CD1c-positive myeloid dendritic cell (primary cell): Measurements from ENCODE around the gene ABHD2.
"Not testable (repeated sequence)": the region's sequence is repeated elsewhere in the genome, so short reads cannot be mapped to it uniquely, and the experiment has no call there.

ENCODE experiments used
- DNase-seq: peaks from one replicate; pipeline ENCODE4 v3.0.0-alpha.2; 2016; ENCODE audit errors: extremely low spot score

ABHD2 gene

DNA sequence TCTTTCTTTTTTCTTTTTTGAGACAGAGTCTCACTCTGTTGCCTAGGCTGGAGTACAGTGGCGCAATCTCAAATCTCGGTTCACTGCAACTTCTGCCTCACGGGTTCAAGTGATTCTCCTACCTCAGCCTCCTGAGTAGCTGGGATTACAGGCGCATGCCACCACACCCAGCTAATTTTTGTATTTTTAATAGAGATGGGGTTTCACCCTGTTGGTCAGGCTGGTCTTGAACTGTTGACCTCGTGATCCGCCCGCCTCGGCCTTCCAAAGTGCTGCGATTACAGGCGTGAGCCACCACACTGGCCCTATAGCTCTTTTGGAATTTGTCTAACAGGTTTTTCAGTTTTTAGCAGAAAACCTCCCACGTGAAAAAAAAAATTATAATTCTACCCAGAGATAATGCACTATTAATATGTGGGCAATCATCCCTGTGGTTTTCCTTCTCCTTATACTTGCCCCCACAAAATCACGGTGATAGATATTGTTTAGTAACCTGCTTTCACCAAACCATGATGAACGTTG is 32.3 kb downstream of the ABHD2 start:
- not testable (repeated sequence) for DNase-seq

DNA sequence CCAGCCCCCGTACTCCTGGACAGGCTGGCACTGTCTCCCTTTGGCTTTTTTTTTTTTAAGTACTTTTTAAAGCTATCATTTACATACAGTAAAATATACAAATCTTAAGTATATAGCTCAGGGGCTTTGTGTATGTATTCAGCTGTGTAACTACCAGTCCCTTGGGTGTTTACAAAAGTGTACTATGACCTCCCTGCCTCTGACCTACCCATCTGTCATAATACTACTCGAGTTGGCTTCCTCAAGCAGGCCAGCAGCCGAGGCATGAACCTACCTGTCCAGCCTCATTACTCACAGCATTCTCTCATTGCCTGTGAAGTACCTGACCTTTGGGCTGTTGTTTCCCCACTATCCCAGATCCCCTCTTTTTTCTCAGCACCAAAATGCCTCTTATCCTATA is 33.2 kb downstream of the ABHD2 start:
- DNase-seq = no peak

DNA sequence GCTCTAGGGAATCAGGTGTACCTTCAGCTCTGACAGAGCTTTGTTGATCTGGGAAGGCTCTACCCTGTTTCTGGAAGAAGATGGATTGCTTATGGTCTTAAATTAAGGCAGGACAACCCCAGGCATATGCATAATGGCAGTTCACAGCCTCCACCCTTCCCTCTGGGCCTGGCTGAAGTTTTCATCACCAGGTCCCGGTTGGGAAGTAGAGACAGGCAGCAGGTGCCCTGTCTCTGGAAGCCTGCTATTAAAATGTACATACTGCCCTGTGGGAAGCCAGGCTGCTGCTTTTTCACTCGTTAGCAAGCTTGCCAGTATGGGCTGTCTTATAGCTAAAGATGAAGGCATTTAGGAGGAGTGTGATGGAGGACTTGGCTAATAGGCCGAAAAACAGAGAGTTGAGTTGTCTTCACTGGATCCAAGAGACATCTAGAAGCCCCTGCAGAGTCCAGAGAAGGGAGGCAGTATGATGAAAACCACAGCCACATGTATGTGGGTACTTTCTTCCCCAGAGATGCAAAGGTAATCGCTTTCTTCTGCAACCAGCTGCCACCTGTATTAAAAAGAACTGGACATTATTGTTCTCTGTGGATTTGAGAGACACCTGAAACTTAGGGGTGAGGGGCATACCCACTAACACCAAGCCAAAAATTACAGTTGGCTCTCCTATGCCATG is 34.4 kb downstream of the ABHD2 start:
- DNase-seq = no peak

DNA sequence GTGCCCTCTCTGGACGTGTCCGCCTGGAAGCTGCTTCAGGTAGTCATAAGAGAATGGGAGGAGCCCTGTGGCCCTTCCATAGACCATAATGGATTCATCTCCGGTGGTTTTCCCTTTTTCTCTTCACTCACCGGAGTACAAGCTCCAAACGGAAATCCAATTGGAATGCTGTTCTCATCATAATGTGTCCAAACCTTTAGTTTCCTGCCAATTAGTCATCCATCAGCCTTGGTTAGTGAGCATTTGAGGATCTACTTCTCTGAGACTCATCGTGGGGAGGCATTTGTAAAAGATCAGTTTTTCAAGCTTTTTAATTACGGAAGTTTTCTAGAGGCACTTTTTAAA is 34.9 kb downstream of the ABHD2 start:
- no peak for DNase-seq

DNA sequence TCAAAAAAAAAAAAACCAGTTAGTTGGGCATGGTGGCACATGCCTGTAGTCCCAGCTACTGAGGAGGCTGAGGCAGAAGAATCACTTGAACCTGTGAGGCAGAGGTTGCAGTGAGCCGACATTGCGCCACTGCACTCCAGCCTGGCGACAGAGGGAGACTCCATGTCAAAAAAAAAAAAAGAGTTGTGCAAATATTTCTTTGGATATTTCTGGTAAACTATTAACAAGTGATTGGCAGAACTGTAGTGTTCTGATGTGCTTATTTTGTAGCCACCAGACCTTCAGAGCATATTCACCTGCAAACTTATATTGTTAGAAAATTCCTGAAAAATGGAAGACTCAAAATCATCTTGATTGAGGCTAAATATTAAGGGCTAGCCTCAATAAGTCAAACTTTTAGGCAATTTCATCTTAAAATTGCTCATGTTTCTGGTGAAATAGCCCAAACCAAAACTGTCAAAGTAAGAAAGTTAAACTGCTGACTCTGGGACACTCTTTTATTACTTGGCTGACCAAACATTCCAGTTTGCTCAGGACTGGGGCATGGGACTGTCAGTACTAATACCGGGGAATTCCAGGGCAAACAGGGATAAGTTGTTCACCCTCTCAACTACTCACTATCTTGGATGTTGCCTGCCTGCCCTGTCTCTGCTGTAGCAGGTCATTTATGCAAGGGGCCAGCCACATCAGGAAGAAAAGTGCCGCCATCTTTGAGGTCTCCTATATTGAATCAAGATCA is 37.0 kb downstream of the ABHD2 start:
- no peak for DNase-seq

DNA sequence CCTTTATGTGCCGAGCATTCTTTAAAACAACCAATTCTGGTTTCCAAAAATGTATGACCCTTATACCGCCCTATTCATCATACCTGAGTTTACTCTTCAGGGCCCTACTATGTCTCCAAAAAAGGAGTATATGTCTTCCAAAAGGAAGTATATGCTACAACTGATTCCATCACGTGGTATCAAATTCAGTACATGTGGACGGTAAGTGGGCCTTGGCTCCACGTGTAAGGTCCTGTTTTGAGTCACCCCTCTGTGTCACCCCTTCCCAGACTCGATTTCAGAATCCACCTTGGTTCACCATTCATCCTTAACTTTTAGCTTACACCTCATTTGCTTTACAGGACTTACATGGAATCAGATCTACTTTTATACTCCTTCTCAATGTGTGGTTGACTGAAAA is 37.8 kb downstream of the ABHD2 start:
- no peak for DNase-seq

DNA sequence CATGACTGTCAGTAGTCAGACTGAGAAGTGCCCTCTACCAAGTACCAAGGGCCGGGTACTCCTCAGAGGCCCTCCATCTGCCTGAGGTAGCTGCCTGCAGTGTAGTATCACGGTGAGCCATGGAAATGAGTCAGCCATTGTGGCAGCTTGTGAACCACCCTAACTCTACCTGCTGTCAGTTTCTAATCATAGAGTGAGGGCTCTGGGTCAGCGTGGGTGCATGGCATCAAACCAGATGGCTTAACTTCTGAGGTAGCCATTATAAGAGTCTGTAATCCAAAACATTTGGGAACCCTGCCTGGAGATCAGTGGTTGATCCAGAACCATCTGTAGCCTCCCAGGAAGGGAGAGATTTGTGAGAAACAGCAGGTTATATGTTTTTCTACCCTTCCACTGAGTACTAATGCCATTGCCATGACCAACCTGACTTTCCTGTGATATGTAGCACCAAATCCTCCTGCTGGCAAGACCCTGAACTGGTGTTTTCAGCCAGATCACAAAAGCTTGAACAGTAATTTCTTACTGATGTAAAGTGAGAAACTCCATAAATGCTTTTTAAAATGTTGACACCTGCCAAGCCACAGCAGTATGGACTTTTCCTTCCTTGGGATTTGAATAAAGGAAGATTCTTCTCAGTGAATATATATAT is 38.9 kb downstream of the ABHD2 start:
- DNase-seq = no peak

DNA sequence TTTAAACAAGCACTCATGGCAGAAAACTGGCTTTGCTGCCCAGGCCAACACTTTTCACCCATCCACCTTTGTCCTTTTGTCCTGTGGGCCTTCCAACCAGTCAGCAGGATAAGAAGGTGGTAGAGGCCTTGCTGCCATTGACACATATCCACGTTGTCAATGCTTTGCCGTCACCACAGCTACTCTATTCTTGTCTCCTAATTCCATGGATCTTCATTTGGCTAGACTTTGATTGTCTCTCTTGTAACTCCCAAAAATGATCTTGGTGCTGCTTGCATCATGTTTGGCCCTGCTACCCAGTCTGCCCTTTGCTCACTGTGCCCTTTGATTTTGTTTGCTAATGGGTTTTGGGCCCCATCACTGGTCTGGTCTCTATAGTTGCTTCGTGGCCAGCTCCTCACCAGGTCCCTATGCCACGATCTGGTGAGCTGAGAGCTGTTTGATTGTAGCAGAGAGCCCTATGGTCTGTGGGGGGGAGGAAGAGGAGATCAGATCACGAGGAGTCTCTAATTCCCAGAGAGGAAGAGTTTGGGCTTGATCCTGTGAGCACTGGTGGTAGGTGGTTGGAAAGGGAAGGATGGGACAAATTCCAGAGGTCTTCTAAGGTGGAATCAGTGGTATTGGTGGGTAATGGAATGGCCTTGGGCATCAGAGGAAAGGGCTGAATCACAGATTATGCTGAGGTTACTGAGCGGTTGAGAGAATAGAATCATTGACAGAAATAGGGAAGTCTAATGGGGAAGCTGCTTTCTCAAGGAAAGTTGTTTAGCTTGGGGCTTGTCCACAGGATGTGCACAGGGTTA is 40.3 kb downstream of the ABHD2 start:
- peak; percentile 61 for DNase-seq

DNA sequence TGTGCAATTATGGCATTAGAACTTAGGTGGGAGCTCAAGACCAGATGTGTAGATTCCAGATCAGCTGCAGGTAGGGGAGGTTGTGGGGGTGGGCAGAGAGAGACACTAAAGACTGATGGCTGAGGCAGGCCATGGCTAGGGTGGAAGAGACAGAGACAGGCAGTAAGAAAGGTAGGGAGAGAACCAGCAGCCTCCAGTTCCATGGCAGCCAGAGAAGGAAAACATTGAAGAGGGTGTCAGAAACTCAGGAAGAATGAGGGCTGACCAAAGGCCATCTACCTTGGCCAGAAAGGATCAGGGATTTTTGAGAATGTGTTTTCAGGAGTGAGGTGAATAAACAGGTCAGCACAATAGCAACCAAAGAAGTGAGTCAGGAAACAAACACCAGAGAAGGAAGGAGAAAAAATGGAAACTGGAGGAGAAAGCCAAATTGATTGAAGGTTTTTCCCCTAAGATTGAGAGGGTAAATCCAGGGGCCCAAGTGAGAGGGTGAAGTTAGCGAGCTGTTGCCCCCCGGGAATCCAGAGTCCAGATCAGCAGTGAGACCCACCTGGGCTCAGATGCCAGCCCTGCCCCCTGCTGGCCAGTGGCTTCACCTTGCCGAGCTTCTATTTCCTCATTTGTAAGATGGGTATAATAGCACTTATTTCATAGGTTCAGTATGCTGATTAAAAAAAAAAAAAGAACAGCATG is 41.0 kb downstream of the ABHD2 start:
- DNase-seq = no peak

DNA sequence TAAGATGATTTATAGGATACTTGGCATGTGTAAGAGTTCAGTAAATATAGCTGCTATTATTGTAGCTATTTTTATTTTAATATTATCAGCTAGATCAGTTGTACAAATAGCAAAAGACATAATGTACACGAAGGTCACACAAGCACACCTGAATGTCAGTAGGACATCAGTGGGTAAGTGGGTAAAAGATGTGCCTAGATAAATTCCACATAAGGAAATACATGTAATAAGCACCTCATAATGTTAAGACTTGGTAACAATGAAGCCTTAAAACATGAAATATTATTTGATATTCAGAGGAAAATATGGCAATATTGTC is 41.5 kb downstream of the ABHD2 start:
- DNase-seq = no peak

DNA sequence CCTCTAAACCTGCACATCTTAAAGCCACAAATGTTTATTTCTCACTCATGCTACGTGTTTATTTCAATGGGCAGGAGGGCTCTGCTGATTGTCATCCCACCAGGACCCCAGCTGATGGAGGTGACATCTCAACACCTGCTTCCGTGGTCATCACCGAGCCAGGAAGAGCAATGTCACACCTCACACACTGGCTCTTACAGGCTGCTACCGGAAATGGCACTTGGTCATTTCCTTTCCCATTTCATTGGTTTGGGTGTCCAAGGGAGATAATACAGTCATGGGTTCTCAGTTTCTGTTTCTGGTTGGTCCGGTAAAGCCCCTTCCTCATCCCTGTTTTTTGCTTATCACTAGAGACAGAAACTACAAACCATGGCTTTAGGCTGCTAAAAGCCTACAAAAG is 41.9 kb downstream of the ABHD2 start:
- DNase-seq = peak; percentile 13

DNA sequence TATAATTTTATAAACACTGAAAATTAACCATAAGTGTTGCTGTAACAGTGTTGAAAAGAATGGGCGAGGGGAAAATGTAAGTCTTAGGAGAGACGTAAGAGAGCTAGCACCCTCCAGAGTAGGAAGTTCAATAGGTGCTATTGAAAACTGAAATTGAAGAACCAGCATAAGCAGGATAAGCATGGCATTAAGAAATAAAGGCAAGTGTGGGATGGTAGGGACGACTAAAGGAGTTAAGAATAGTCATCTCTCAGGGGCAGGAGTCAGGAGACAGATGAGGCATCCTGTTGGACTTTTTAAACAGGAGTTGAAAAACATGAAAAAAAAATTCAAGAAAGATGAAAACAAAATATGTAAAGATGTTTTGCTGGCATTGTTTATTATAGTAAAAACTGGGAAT is 43.5 kb downstream of the ABHD2 start:
- DNase-seq = peak; percentile 28

DNA sequence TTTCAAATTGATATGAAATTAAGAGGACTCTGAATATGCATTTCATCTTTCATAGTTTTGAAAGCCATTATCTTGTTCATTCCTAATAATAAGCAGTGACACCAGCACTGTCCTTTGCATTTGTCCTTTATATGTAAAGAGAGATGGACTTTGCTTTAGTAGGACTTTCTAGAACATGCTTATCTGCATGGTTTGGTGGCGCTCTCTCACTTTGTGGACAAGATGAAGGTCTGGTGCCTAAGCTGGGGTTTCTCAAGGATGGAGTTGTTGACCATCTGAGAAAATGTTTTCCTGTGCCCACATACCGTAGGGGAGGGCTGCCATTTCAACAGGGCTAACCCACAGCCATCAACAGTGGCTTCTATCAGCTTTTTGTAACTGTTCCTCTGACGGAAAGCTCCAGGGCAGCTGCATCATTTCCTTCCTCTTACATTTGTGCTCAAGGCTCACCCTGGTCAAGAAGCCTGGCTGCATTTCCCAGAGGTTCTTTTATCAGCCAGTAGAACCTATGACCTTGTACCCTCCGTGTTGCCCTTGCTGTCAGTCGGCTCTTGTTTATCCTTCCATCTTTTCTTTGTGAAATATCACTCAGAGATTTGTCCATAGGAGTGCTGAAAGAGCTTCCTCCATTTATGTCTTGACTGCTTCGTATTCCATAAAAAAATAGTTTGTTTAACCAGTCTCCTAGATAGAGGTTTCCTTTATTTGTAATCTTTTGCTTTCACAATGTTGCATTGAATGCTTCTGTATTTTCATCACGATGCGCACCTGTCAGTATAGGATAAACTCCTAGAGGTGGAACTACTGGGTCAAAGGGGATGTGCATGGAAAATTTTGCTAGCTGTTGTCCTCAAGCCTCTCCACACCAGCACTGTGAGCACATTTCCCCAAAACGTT is 44.6 kb downstream of the ABHD2 start:
- peak; percentile 69 for DNase-seq

DNA sequence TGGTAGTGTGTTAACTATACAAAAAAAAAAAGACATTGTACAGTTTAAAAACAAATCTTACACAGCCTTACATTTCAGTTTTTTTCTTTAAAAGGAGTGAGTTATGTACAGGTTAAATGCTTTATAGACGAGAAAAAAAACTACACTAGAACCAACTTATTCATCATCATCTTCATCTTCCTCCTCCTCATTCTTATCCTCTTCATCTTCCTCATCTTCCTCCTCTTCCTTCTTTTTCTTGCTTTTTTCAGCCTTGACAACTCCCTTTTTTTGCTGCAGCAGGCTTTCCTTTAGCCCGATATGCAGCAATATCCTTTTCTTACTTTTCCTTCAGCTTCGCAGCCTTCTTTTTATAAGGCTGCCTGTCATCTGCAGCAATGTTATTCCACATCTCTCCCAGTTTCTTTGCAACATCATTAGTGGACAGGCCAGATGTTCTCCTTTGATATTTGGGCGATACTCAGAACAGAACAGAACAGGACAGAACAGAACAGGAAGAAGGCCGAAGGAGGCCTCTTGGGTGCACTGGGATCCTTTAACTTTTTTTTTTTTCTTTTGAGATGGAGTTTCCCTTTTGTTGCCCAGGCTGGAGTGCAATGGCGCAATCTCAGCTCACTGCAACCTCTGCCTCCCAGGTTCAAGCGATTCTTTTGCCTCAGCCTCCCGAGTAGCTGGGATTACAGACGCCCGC is 47.3 kb downstream of the ABHD2 start:
- DNase-seq = peak; percentile 48

DNA sequence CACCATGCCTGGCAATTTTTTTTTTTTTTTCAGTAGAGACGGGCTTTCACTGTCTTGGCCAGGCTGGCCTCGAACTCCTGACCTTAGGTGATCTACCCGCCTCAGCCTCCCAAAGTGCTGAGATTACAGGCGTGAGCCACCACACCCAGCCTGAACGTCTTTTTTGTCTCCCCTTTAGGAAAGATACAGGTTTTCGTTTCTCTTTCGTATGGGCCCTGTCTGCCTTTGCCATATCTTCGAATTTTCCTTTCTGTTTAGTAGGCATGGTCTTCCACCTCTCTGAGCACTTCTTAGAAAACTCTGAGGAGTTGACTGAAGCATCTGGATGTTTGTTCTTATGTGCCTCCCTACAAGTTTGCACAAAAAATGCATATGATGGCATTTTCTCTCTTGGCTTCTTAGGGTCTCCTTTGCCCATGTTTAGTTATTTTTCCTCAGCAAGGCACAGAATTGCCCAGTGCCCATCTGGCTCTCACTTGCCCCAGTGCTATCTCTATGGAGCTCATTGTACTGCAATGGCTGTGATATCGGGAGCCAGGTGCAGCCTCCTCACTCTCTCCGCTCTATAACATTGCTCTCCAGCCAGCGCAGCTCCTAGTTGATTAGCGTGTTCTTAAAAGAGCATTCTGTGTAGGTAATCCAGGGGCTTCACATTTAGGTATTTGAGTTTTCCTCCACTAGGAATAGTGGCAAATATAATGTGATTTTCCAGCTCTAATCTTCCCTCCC is 48.0 kb downstream of the ABHD2 start:
- DNase-seq = no peak

DNA sequence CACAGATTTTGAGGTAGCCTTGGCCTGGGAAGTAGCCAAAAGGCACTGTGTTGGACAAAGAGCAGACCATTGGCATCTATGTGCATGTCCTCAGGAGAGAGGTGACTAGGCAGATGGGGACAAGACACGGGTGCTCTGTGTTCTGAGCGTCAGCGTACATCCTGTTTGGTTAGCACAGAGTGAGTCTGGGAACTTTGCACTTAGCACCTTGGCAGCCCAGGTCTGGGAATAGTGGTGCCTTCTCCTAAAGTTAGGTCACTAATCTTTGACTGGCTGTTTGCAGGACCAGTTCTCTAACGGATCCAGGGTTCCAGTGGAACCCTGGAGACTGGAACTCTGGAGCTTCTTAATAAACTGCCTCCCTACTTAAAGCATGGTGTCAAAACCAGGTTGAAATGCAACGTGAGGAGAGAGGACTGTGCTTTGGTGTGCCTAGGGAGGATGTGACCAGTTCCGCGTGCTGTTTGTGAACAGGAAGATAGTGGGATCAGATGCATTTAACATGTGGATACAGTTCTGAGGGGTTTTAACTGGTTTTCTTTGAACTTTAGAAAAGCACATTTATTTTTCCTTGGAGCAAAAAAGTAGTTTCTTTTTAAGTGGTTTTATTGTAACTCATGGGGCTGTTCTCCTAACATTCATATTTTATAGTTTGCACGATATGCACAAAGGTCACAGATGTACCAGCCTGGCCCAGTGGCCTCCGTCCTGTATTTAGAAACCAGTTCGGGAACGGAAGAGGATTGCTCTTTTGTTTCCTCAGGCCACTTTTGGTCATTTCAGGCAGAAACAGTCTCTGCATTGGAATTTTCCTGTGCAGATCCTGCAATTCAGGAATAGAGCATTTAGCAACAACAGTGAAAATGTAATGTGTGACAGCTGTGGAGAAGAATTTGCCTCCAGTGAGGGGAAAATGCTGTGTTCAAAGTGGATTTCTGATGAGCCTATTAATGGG is 48.8 kb downstream of the ABHD2 start:
- no peak for DNase-seq

DNA sequence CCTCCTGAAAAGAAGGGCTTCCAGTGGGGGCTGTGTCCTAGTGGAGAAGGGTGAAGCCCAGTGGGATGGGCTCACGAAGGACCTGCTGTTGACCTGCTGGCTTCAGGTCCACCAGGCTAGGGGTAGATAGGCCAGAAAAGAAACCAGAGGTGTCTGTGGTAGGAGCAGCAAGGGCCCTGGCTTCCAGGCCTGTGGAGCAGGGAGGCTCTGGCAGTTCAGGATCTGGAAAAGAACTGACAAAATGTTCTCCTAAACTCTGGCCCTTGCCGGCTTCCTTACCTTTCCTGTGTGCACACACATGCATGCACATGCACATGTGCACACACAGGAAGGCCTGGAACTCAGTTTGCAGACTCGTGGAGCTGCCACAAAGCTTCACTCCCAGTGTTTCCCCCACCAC is 49.7 kb downstream of the ABHD2 start:
- DNase-seq = no peak

DNA sequence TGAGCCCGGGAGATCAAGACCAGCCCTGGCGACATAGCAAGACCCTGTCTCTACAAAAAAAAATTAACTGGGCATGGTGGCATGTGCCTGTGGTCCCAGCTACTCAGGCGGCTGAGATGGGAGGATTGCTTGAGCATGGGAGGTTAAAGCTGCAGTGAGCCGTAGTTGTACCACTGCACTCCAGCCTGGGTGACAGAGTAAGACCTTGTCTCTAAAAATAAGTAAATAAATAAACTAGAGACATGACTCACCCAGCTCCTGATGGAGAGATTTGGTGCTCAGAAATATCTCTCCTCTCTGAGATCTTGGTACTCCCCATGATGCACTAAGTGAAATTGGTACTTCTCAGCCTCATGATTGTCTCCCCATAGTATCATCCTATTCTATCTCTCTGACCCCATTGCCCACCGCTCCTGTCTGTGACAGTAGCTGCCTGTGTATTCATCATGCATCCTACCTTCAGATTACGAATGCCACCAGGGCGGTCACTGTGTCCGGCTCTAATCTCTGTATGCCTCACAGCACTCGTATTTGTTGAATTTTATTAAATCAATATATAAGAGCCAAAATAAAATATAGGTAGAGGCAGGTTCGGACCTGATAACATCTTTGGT is 50.9 kb downstream of the ABHD2 start:
- DNase-seq = no peak
